ENCODE measurements around the gene AQP1. TPM values are rescaled to one million over a fixed set of nuclear protein-coding genes. Genes with fewer than 3 reads are reported as not detected.

AQP1 gene
- total RNA-seq, 1 donor from 2014 or later, result 67.8 TPM

DNA sequence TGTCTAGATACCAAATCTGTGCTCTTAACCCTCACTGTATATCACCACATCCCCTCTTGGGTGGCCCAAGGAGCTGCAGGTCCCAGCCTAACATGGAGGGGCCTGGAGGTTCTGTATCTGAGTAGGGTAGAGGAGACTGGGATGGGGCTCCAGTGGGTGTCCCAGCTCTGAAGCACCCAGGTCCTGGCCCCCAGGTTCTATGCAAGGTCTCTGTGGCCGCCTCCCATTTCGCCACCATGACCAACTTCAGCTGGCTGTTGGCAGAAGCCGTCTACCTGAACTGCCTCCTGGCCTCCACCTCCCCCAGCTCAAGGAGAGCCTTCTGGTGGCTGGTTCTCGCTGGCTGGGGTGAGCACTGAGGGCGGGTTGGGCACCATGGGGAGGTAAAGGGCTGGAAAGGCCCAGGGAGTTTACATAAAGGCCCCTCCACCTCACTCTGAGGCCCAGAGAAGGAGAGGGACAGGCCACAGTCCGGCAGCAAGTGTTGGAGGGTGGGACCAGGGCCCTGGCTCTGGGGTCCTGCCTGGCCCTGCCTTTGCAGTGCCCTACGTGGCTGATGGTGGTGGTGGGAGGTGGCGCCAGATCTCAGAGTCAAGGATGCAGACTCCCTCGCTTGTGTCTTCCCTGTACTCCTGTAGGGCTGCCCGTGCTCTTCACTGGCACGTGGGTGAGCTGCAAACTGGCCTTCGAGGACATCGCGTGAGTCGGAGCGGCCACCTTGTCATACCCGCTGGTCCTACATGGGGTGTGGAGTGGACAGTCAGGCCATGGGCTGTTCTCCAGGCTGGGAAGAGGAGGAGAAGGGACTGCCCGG lies 62.3 kb downstream of the AQP1 start:
- Histone ChIP-seq H3K36me3 (ENCODE audit: control insufficient read depth in 3 of 3, insufficient read depth in 3 of 3, low read length in 3 of 3) (no peaks in the 10 kb centered on the region), H3K4me1 (ENCODE audit: control insufficient read depth in 3 of 3, insufficient read depth in 3 of 3, low read length in 3 of 3) (peaks cover 0 to 5% (median 0%) of the 10 kb centered on the region in 3 donors), H3K9me3 (ENCODE audit: control insufficient read depth in 3 of 3, low read length in 3 of 3) (no peaks in the 10 kb centered on the region), H3K27ac (ENCODE audit: low read depth, low read length) (no peak overlapping the region), H3K9ac (ENCODE audit: low read depth in 1 of 3, low read length in 3 of 3) (no peak overlapping the region), H3K27me3 (ENCODE audit: control insufficient read depth in 3 of 3, insufficient read depth in 3 of 3, low read length in 3 of 3) (peaks cover 12 to 19% (median 12%) of the 10 kb centered on the region in 3 donors), H3K4me3 (ENCODE audit: low read length in 3 of 3) (no peak overlapping the region)

DNA sequence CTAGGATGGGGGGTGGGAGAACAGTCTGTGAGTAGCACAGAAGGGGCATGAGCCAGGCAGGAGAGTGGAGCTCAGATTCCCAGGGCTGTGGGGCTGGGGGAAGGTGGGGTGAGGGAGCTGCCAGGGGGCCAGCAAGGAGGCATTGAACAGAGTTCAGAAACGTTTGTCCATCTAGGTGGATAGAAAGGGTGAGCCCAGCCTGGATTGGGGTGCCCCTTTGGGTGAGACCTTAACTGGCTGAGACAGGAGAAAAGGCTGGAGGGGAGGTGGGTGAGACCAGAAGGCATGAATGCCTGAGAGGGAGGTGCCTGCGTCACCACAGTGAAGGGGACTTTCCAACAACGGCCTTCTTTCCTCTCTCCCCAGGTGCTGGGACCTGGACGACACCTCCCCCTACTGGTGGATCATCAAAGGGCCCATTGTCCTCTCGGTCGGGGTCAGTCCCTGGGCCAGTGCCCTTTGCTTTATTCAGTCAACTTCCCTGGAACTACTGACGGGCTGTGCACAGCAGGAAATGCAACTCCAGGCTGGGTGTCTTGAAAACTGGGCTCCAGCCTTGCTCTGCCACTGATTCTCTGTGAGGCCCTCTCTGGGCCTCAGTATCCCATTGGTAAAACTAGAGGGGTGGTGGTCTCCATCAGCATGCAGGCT lies 63.1 kb downstream of the AQP1 start:
- Histone ChIP-seq H3K4me1 (ENCODE audit: control insufficient read depth in 3 of 3, insufficient read depth in 3 of 3, low read length in 3 of 3) (peaks cover 0 to 5% (median 0%) of the 10 kb centered on the region in 3 donors), H3K36me3 (ENCODE audit: control insufficient read depth in 3 of 3, insufficient read depth in 3 of 3, low read length in 3 of 3) (no peaks in the 10 kb centered on the region), H3K4me3 (ENCODE audit: low read length in 3 of 3) (no peak overlapping the region), H3K27me3 (ENCODE audit: control insufficient read depth in 3 of 3, insufficient read depth in 3 of 3, low read length in 3 of 3) (peaks cover 12 to 19% (median 12%) of the 10 kb centered on the region in 3 donors), H3K27ac (ENCODE audit: low read depth, low read length) (no peak overlapping the region), H3K9ac (ENCODE audit: low read depth in 1 of 3, low read length in 3 of 3) (no peak overlapping the region), H3K9me3 (ENCODE audit: control insufficient read depth in 3 of 3, low read length in 3 of 3) (no peaks in the 10 kb centered on the region)

Other genes with a start within 250 kb of the AQP1 start
- gene CRHR2, start 229.4 kb upstream of the AQP1 start, total RNA-seq, result under 0.01 TPM
- 35.5 TPM for gene INMT, start 159.7 kb upstream of the AQP1 start, total RNA-seq
- 7.8 TPM for gene MINDY4, start 140.4 kb upstream of the AQP1 start, total RNA-seq
- not detected for gene GHRHR, start 52.1 kb downstream of the AQP1 start, total RNA-seq
- gene ADCYAP1R1, start 140.5 kb downstream of the AQP1 start, total RNA-seq, result 7.8 TPM